Bronchial epithelial cell (primary cell): ENCODE measurements around the gene AGO3. TPM values are rescaled to one million over a fixed set of nuclear protein-coding genes. Genes with fewer than 3 reads are reported as not detected.

Experiments
- DNase-seq: peaks from one replicate; pipeline ENCODE4 v3.0.0-alpha.2; 2010; ENCODE audit warnings: low read depth
- FAIRE-seq: peaks from 2 replicates; lab custom pipeline; 2011; peaks lifted over from hg19 to GRCh38; lab: Jason Lieb, UNC
- H3K27me3 ChIP-seq: 2 replicates; pipeline ENCODE4 v1.5.1; 2011; ENCODE audit warnings: low read length; ENCODE audit not compliant: control insufficient read depth, insufficient read depth
- H3K36me3 ChIP-seq: 2 replicates; pipeline ENCODE4 v1.5.1; 2011; ENCODE audit warnings: low read length; ENCODE audit not compliant: control insufficient read depth, insufficient read depth
- H3K4me3 ChIP-seq: 2 replicates; pipeline ENCODE4 v1.5.1; 2011; ENCODE audit warnings: mild to moderate bottlenecking, low read depth, low read length, control low read depth
- total RNA-seq: library from RNA; depleted of rRNA; stranded (reverse); fragments of >200 nt; gene quantifications from 2 replicates; pipeline ENCODE4 v1.2.1, GENCODE V29; 2014
- TF ChIP-seq, protein P1 (sequence below): IDR thresholded peaks from 2 replicates; pipeline ENCODE4 v1.5.1; 2011; ENCODE audit warnings: mild to moderate bottlenecking, moderate library complexity, low read length, control low read depth, inconsistent platforms; ENCODE audit not compliant: insufficient read depth, severe bottlenecking

The AGO3 gene
- total RNA-seq, 1 donor from 2014 or later: 9.5 TPM

DNA sequence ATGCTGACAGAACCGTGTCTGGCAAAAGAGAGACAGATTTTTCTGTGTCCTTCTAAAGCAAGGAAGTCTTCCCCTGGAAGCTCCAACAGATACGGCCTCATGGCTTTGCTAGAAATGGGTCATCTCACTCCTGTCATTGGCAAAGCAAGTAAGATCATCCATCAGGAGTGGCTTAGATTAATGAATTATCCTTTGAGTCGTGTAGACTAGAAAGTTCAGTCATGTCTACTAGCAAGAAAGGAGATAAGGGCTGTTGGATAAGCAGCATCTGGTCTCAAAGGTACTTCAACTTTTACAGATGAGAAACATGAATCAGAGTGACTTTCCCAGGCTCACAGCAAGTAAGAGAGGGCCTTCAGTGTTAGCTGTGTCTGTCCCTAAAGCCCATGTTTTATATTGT, 3.4 kb upstream of the AGO3 start:
- TF ChIP-seq, protein P1, sequence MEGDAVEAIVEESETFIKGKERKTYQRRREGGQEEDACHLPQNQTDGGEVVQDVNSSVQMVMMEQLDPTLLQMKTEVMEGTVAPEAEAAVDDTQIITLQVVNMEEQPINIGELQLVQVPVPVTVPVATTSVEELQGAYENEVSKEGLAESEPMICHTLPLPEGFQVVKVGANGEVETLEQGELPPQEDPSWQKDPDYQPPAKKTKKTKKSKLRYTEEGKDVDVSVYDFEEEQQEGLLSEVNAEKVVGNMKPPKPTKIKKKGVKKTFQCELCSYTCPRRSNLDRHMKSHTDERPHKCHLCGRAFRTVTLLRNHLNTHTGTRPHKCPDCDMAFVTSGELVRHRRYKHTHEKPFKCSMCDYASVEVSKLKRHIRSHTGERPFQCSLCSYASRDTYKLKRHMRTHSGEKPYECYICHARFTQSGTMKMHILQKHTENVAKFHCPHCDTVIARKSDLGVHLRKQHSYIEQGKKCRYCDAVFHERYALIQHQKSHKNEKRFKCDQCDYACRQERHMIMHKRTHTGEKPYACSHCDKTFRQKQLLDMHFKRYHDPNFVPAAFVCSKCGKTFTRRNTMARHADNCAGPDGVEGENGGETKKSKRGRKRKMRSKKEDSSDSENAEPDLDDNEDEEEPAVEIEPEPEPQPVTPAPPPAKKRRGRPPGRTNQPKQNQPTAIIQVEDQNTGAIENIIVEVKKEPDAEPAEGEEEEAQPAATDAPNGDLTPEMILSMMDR: no peak
- Histone ChIP-seq H3K36me3 (no peaks in the 10 kb centered on the region), H3K4me3 (no peak overlapping the region), H3K27me3 (no peaks in the 10 kb centered on the region)
- DNase-seq (no peak), FAIRE-seq (no peak)

DNA sequence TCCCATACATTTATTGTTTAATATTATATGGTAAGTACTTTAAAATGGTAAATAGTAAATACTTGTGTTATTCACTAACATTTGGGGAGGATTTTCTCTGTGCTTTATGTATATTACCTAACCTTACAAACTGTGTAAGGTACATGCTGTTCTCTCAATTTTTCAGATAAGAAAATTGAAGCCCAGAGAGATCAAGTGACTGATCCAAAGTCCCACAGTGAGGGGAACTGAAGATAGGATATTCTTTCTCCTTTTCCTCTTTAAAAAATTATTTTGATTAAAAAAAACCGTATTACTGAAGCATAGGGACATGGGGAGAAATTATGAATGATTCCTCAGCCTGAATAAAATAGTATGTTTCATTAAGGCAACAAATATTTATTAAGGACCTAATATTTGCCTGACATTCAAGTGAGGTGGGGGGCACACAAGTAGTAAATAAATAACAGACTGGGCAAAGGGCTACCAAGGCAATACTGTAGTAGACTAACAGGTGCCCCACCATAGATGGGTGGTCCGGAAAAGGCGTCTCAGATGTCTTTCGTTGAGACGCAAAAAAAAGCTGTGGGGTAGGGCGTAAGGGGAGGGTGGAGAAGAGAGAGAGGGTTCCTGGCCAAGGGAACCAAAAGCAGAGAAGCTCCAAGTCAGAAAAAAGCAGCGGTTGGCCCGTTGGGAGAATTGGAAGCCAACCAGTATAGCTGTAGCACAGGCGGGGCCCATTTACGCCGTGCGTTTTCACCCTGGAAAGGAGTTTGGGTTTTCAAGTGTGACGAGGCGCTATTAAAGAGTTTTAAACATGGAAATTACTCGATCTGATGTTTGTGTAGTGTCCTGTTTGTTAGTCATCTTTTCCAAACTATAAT, 944 bp upstream of the AGO3 start:
- TF ChIP-seq, protein P1: no peak
- H3K4me3 ChIP-seq: peak overlapping the region; percentile 91
- DNase-seq: no peak
- no peaks in the 10 kb centered on the region for H3K27me3 ChIP-seq
- H3K36me3 ChIP-seq: no peaks in the 10 kb centered on the region
- FAIRE-seq: no peak

DNA sequence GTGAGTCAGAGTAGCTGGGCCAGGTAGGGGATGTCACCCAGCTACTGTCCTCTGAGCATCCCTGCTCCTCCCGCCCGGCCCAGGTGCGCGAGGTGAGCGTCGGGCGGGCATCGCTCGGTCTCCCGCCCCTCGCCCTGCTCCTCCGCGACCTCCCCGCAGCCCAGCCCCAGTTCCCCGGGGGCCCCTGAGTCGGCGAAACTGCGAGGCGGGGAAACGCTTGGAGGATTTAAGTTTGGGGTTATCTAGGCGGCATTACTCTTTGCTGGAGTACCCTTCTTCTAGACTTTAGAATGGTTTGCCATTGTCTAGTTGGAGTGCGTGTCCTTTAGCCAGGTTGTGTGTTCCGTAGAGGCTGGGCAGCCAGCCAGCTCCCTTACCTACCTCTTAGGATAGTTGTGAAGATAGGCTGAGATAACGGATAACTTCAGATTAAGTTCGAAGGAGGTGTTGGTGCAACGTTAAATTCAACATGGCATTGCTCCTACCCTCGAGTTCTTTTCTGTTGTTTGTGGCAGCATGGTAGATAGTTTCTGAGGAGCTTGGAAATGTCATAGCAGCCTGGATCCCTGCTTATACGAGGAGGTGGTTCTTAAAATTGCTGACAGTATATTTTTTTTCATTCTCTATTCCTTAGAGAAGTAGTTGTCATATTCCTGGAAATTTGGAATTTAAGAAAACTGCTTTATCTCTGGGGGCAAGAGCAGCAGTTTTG, 697 bp downstream of the AGO3 start:
- TF ChIP-seq, protein P1: no peak
- Histone ChIP-seq H3K36me3 (no peaks in the 10 kb centered on the region), H3K4me3 (peak overlapping the region; percentile 91), H3K27me3 (no peaks in the 10 kb centered on the region)
- FAIRE-seq (no peak), DNase-seq (peak; percentile 32)

DNA sequence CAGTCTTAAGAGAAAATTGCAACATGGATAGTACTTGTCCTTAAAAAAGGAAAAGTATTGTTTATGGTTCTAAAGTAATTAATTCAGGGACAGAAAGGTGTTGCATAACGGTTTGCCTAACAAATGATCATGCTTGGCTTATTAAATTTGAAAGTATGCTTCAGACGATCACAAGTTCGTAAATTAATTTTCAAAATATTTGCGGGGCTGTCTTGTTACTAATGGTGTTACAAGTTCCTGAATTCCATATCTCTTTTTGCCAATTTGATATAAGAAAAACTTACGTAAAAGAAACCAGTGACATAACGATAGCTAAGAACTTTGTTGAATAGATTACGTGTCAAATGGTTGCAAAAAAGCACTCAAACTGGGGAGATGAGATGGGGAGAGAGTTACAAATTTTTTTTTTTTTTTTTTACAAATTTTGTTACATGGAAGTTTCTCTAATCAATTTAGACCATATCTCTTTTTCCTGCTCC, 1.3 kb downstream of the AGO3 start:
- Histone ChIP-seq H3K4me3 (peak overlapping the region; percentile 91), H3K27me3 (no peaks in the 10 kb centered on the region), H3K36me3 (no peaks in the 10 kb centered on the region)
- TF ChIP-seq, protein P1: no peak
- FAIRE-seq (no peak), DNase-seq (no peak)

DNA sequence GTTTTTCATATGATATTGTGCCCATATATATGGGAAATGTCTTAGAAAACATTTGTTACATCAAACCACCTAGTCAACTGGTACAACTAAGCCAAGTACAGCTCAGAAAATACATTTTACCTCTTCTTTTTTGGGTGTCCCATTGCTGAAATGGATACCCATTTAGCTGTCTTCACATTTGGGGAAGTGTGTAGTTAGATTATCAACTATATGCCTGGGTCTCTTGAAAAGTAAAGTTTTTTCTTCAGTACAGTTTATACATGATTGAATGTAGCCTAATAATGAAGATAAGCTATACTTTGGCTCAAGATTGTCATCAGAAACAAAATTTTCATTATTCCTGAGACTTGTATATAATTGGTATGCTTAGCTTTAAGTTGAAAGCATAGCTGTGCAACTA, 2.0 kb downstream of the AGO3 start:
- Histone ChIP-seq H3K4me3 (no peak overlapping the region), H3K27me3 (no peaks in the 10 kb centered on the region), H3K36me3 (no peaks in the 10 kb centered on the region)
- TF ChIP-seq, protein P1: no peak
- FAIRE-seq: no peak
- no peak for DNase-seq
